Vagina (tissue), 2 donors: Measurements from ENCODE around the gene SLC22A9.

ENCODE experiments used
- CTCF ChIP-seq, 3 experiments: fragments of 450-650 bp in 2 of 3; fragments of 200-600 bp in 1 of 3; sonication (generic) in 1 of 3; IDR thresholded peaks; one replicate each; pipeline ENCODE4 v1.5.1; 2017 to 2019; ENCODE audit warnings: antibody characterized with exemption in 3 of 3, mild to moderate bottlenecking in 2 of 3, moderate library complexity in 2 of 3
- POLR2A ChIP-seq, 2 donors: fragments of 450-650 bp; IDR thresholded peaks; one replicate each; pipeline ENCODE4 v1.6.1; 2017; ENCODE audit warnings: antibody characterized with exemption in 2 of 2, mild to moderate bottlenecking in 2 of 2, moderate library complexity in 2 of 2

DNA sequence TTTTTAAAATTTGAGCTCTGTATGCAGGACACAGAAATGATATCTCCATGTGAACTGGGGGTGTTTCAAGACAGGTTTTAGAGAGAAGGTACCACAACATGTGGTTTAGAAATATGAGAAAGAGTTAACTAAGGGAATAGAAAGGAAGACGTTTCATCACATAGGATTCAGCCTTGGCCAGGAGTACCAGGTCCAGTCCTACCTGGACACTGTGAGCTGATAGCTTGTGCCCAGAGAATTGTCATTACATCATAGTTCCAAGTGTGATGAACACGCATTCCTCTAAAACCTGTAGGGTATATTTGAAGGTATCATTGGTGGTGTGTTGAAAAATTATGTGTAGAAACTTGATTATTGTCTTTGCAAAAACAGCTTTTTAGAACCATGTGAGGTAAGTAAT, 1.8 kb downstream of the SLC22A9 start:
- TF ChIP-seq POLR2A (IDR thresholded peaks at IDR 0.05) (no peak), CTCF (IDR thresholded peaks at IDR 0.05) (no peak)
